CD4-positive, alpha-beta T cell treated with Interleukin-15 for 1 hour (primary cell): Measurements from ENCODE around the gene CNTNAP2.
"Not testable (repeated sequence)": the region's sequence is repeated elsewhere in the genome, so short reads cannot be mapped to it uniquely, and the experiment has no call there.

Source experiments
- DNase-seq: peaks from one replicate; pipeline ENCODE4 v3.0.0-alpha.2; 2020

CNTNAP2 gene

DNA sequence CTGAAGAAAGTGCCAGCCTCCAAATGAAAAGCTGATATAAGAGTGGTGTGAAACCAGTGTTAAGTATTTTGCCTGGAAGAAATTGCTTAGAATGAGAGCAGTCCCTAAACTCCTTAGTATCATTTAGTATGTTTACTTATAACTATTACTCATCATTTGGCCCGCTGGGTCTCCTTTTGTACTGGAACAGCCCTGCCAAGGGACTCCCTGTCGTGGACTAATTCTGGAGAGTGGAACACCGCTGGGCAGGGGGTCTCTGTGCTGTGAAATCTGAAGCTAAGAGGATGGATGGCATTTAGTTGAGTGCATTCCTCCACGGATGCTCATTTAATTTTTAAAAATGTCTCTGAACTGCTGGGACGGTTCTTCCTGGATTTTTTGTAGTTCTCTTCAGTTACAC lies 1584.1 kb downstream of the CNTNAP2 start:
- DNase-seq: no peak

GRCh38 chr7:147707926-147708325 lies 1591.3 kb downstream of the CNTNAP2 start:
- no peak for DNase-seq

- DNase-seq: no peak
These were observed 1592.3 kb downstream of the CNTNAP2 start for GRCh38 chr7:147708871-147709270.

DNA sequence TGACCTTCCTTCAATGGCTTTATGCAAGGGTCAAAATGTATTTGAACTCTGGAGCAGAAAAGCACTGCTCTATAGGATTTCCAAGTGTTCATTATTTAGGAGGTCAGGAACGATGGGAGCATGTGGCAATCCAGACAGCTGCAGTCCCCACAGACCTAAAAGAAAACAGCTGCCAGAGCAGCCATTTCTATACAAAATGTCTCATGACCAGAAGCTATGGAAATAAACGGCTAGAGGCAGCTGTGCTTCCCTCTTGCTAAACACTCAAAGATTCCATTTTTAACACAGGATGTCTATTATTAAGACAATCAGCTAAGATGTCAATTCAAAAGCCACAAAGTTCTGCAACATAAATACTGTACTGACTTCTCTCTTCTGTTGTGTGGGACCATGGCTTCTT lies 1594.8 kb downstream of the CNTNAP2 start:
- DNase-seq: no peak

- no peak for DNase-seq
These were observed 1605.6 kb downstream of the CNTNAP2 start for GRCh38 chr7:147721962-147722830.

DNA sequence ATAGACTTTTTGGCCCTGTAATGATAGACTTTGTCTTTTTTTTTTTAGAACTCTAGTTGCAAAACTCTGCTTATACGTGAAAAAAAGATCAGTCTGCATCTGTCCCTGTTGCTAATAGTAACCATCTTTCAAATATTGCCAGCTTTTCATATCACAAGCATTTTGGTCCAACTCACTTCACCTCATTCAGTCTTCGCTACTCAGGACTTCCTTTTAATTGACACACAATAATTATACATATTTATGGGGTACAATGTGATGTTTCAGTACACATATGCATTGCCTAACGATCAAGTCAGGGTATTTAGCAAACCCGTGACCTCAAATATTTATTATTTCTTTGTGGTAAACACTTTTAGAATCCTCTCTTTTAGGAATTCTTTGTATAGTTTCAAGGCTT lies 1606.9 kb downstream of the CNTNAP2 start:
- no peak for DNase-seq

- DNase-seq: no peak
These were observed 1614.7 kb downstream of the CNTNAP2 start for GRCh38 chr7:147731311-147731710.

DNA sequence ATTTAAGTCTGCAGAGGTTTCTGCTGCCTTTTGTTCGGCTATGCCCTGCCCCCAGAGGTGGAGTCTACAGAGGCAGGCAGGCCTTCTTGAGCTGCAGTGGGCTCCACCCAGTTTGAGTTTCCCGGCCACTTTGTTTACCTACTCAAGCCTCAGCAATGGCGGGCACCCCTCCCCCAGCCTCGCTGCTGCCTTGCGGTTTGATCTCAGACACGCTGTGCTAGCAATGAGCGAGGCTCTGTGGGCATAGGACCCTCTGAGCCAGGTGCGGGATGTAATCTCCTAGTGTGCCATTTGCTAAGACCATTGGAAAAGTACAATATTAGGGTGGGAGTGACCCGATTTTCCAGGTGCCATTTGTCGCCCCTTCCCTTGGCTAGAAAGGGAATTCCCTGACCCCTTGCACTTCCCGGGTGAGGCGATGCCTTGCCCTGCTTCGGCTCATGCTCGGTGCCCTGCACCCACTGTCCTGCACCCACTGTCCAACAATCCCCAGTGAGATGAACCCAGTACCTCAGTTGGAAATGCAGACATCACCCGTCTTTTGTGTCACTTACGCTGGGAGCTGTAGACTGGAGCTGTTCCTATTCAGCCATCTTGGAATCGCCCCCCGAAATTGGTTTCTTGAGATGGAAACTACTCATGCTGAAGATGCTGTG lies 1621.1 kb downstream of the CNTNAP2 start:
- DNase-seq: not testable (repeated sequence)

DNA sequence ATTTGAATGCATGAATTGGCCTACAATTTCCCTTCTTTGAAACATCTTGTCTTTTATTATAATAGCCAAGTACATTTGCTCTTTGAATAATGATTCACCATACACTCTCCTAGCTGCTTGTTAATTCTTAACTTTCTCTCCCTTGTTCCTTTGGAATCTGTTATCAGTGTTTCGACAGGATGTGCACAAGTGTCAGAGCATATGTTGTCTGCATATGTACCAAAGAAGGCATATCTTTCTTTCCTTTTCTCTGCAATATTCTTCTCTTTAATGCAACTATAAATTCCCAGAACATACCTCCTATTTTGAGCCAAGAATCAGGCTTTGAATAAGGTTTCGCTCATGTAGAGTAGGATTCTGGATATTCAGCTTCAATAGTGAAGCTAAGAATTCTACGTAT lies 1625.7 kb downstream of the CNTNAP2 start:
- no peak for DNase-seq

- no peak for DNase-seq
These were observed 1639.7 kb downstream of the CNTNAP2 start for GRCh38 chr7:147756300-147756699.

DNA sequence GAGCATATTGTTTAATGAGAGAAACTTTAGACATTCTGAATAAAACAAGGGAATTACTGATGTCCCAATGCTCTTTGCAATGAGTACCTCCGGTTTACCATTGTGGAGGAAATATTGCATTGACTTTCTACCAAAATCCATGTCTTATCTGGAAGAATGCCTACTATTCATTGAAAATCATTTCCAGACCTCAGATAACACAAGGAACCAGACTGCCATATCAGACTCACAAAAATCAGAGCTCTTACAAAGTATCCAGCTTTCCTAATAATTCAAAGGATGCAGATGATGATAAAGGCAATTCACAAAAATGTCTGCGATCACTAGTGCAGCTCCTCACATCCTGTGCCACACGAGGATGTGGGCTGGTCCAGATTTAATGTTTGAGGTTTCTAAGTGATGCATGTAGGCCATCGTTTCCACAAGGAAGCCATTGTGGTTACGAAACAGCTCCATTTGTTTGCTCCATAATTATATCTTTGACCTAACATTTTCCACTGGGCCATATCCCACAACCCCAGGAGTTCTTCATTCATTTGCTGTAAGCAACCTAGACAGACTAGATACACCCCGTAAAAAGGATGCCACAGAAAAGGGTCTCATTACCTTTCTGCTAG lies 1642.8 kb downstream of the CNTNAP2 start:
- no peak for DNase-seq

- no peak for DNase-seq
These were observed 1648.7 kb downstream of the CNTNAP2 start for GRCh38 chr7:147765301-147765700.

- DNase-seq: no peak
These were observed 1654.7 kb downstream of the CNTNAP2 start for GRCh38 chr7:147771344-147771743.

DNA sequence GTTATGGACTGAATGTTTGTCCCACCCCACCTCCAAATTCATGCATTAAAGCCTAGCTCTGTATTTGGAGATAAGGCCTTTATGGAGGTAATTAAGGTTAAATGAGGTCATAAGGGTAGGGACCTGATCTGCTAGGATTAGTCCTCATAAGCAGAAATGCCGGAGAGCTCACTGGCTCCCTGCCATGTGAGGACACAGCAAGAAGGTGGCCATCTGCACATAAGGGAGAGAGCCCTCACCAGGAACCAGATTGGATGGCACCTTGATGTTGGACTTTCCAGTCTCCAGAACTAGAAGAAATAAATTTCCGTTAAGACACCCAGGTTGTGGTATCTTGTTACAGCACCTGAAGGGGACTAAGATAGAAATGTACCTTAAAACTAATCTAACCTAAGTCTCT lies 1657.9 kb downstream of the CNTNAP2 start:
- DNase-seq: no peak

DNA sequence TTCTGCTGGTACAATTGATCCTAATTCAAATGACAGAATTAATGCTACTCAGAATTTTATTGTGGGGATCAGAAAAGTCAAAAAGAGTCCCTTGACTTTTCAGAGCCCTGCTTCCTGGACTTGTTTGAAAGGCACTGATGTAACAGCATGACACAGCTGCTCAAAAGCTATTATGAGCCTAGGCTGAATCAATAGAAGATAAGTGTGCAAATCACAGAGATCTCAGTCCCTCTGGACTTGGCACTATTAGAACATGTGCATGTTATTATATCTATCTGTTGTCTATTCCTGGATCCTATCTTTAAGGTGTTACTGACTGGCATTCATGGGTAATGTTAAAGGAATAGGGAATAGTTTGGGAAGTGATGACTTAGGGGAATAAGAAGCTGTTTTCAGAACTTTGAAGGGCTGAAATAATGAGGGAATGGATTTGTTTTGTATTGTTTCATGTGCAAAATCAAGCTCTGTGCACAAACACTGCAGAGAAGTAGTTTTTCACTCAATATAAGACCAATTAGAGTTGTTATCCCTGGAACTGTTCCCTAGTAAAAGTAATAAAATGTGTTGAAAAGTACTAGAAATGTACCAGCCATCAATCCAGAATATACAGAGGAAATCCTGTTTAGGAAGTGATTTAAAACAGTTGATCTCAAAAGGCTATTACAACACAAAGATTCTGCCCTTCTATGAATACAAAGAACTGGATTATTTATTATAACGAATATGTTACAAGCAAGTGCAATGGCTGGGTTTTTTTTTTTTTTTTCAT lies 1659.1 kb downstream of the CNTNAP2 start:
- DNase-seq: no peak

DNA sequence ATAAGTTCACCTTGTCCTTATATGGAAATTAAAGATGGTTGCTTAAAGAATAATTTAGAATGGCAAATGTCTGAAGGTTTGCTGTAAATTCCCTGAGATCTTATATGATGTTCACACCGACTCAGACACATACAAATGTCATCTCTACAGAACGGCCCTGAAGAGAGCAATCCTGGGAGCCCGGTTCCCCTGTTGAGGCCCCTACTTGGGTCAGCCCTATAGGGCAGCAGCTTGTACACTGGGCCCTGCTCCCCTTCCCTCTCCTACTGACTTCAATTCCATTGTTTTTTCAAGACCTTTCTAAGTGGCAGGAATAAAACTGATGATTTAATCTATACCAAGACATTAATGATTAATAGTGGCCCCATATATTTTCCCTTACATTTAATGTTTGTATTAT lies 1660.7 kb downstream of the CNTNAP2 start:
- no peak for DNase-seq

DNA sequence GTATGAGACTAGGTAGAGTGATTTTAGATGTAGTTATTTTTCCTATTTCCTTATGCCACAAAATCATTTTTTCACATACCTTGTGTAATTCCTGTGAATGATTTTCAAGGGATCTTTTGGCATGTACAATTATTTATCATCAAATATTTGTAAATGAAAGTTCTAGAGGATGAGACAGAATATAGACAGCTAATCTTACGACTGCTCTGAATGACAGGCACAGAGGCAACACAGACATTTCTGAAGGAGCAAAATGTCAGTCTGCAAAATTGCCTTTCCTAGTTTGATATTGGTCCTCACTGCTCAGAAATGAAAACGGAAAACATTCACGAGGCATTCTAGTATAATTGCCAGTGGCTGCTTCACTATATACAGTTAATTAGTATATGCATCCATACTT lies 1663.3 kb downstream of the CNTNAP2 start:
- DNase-seq: no peak

GRCh38 chr7:147796581-147796980 lies 1680.0 kb downstream of the CNTNAP2 start:
- no peak for DNase-seq

DNA sequence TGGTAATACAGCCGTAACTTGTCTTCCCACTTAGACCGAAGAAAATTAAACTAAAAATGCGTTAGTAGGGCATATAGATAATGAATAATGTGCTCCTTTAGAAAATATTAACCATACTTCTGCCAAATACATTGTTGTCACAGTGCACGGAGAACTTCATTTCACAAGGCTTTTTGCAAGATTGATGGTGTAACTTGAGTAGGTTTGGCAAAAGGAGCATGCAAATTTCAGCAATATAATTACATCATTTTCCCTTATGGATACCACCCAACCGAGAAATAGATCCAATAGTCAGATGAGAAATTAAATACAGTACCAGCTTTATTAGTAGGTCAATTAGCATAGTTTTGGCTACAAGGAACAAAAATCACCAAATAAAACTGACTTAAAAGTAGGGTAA lies 1681.4 kb downstream of the CNTNAP2 start:
- DNase-seq: no peak

- DNase-seq: not testable (repeated sequence)
These were observed 1685.2 kb downstream of the CNTNAP2 start for GRCh38 chr7:147801762-147802161.

- no peak for DNase-seq
These were observed 1686.5 kb downstream of the CNTNAP2 start for GRCh38 chr7:147803151-147803550.

DNA sequence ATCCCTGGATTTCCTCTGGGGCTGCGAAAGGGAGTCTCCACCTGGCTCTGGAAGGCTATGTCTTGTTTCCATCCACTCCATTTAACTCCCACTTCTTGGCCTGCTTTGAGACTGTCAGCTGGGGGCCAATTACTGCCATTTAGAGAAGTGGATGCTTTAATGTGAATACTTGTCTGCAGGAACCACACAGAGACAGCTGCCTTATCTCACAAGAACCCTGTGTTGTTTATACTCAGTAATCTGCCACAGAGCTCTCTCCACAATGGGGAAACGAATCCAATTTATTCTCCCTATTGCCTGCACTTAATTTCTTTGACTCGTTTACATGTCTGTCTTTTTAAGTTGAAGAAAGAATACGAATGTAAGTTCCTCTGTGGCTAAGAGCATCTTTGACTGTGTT lies 1687.0 kb downstream of the CNTNAP2 start:
- DNase-seq: no peak

DNA sequence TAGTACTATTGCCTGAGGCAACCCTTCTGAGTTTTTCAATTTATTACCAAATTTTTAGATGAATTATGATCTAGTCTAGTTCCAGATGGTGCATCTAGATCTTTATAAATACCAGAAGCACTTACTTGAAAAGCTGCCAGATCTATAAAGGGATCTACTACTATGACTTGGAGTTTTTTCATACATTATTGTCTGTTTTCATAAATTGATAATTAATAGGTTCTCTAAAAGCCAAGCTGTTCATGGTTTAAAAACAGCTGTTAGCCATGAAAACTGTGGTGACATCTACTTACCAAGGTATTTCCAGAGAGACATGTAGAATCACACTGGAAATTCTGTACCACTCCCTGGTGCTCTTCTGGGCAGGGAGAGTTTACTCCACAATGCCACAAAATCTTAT lies 1687.4 kb downstream of the CNTNAP2 start:
- DNase-seq: no peak
